ENCODE results near the gene SND1. TPM values are rescaled to one million over a fixed set of nuclear protein-coding genes. Genes with fewer than 3 reads are reported as not detected.

Gene SND1
- total RNA-seq, 3 donors from 2014 or later, result 260 to 267 (median 267) TPM

GRCh38 chr7:127683776-127684681, 32.0 kb downstream of the SND1 start:
- Mint-ChIP-seq H3K9me3 (peaks cover 12% of the 10 kb centered on the region), H3K27me3 (ENCODE audit: low read depth) (no peaks in the 10 kb centered on the region), H3K36me3 (ENCODE audit: insufficient read depth) (peaks cover 37% of the 10 kb centered on the region), H3K4me3 (no peak overlapping the region), H3K4me1 (ENCODE audit: low read depth) (peaks cover 36% of the 10 kb centered on the region)
- no peak for DNase-seq
- ATAC-seq, result no peak

DNA sequence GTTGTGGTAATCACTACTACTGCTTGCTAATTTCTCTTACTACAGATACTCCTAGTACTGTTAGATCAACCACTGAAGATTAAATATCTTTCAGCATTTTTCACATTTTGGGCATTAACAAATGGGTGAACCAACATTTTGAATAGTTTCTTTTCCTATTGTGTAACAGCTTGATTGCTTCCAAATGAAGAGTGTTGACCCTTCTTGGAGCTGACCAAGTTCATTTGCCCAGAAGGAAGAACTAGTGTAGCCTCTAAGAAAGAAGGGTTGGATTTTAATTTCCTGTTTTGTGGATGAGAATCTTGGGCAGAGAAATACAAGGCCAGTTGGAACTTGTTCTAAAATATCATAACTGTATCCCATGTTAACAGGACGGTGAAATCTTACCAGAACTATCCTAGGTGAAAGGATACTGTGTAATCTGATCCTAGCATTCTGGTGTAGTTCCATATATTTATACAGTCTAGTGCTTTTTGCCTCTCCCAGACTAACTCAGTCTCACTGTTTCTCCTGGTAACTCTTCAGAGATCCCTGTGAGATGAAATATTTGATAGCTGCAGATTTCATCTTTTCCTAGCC, 37.3 kb downstream of the SND1 start:
- Mint-ChIP-seq H3K27me3 (ENCODE audit: low read depth) (no peaks in the 10 kb centered on the region), H3K9me3 (no peaks in the 10 kb centered on the region), H3K4me1 (ENCODE audit: low read depth) (peaks cover 26% of the 10 kb centered on the region), H3K36me3 (ENCODE audit: insufficient read depth) (peaks cover 41% of the 10 kb centered on the region), H3K4me3 (no peak overlapping the region)
- no peak for ATAC-seq
- DNase-seq, result no peak

DNA sequence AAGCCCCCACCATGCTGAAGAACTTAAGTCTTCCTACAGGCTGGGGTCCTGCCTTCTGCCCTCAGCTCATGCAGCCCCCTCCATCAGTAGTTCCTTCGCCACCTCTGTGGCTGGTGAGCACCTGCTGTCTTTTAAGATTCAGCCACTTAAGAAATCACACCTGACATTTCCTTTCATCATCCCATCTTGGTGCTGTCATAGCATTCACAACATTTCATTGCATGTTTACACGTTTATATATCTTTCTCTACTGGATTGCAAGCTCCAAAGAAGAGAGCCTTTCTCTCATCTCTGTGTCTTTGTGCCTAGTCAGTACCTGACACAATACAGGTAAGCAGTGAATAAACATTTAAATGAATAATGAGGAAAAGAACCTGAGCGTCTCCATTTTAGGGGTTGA, 38.3 kb downstream of the SND1 start:
- peaks cover 18% of the 10 kb centered on the region for H3K4me1 Mint-ChIP-seq (ENCODE audit: low read depth)

GRCh38 chr7:127690806-127691205, 38.8 kb downstream of the SND1 start:
- H3K36me3 Mint-ChIP-seq (ENCODE audit: insufficient read depth), result peaks cover 50% of the 10 kb centered on the region
- ATAC-seq (no peak), DNase-seq (no peak)
- no peaks in the 10 kb centered on the region for H3K9me3 Mint-ChIP-seq
- H3K4me1 Mint-ChIP-seq (ENCODE audit: low read depth), result peaks cover 16% of the 10 kb centered on the region
- no peaks in the 10 kb centered on the region for H3K27me3 Mint-ChIP-seq (ENCODE audit: low read depth)
- H3K4me3 Mint-ChIP-seq, result no peak overlapping the region

More for the DNA sequence above, 38.3 kb downstream of the SND1 start:
- no peak for DNase-seq
- Mint-ChIP-seq H3K9me3 (no peaks in the 10 kb centered on the region), H3K4me3 (no peak overlapping the region), H3K36me3 (ENCODE audit: insufficient read depth) (peaks cover 48% of the 10 kb centered on the region), H3K27me3 (ENCODE audit: low read depth) (no peaks in the 10 kb centered on the region)
- no peak for ATAC-seq

DNA sequence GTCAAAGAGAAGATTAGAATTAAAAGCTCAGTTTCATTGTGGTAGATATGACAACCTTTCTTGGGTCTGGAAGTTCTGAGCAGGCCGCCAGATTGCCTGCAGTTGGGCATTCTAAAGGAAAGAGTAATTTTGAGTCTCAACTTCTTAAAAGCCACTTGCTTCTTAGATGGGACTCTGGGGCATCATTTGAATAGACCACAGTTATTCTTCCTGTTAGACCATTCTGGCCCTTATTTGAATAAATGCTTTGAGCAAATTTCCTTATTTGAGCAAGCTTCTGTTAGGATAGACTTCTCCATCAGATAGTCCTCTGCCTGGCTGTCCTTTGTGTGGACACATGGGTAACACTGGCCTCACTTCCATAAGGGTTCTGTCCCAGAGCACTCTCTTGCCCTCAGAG, 40.2 kb downstream of the SND1 start:
- Mint-ChIP-seq H3K9me3 (no peaks in the 10 kb centered on the region), H3K4me3 (no peak overlapping the region), H3K27me3 (ENCODE audit: low read depth) (no peaks in the 10 kb centered on the region), H3K36me3 (ENCODE audit: insufficient read depth) (peaks cover 50% of the 10 kb centered on the region), H3K4me1 (ENCODE audit: low read depth) (peaks cover 16% of the 10 kb centered on the region)
- no peak for DNase-seq
- ATAC-seq, result no peak

- Mint-ChIP-seq H3K36me3 (ENCODE audit: insufficient read depth) (peaks cover 57% of the 10 kb centered on the region), H3K4me3 (no peak overlapping the region), H3K4me1 (ENCODE audit: low read depth) (no peaks in the 10 kb centered on the region), H3K27me3 (ENCODE audit: low read depth) (no peaks in the 10 kb centered on the region), H3K9me3 (no peaks in the 10 kb centered on the region)
- ATAC-seq (no peak), DNase-seq (no peak)
Observed at GRCh38 chr7:127699853-127700252, 47.9 kb downstream of the SND1 start.

- no peak for ATAC-seq
- Mint-ChIP-seq H3K9me3 (no peaks in the 10 kb centered on the region), H3K4me1 (ENCODE audit: low read depth) (peaks cover 5% of the 10 kb centered on the region), H3K27me3 (ENCODE audit: low read depth) (no peaks in the 10 kb centered on the region), H3K36me3 (ENCODE audit: insufficient read depth) (peaks cover 53% of the 10 kb centered on the region), H3K4me3 (no peak overlapping the region)
- DNase-seq, result no peak
Observed at GRCh38 chr7:127702052-127702652, 50.2 kb downstream of the SND1 start.

DNA sequence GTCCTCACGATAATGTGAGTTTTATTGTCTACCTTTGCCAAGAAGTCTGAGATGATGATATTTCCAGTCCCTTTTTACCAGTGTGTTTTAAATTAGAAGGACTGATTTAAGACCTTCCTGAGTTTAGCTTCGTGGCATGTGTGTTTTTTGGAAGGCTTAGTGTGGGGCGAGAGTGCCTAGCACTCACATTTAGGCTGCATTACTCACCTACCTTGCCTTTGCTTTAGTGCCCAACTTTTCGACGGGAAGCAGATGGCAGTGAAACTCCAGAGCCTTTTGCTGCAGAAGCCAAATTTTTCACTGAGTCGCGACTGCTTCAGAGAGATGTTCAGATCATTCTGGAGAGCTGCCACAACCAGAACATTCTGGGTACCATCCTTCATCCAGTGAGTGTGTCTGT, 50.9 kb downstream of the SND1 start:
- H3K27me3 Mint-ChIP-seq (ENCODE audit: low read depth), result no peaks in the 10 kb centered on the region
- H3K9me3 Mint-ChIP-seq, result no peaks in the 10 kb centered on the region
- H3K4me1 Mint-ChIP-seq (ENCODE audit: low read depth), result peaks cover 5% of the 10 kb centered on the region
- H3K4me3 Mint-ChIP-seq, result no peak overlapping the region
- ATAC-seq, result no peak
- DNase-seq, result no peak
- peaks cover 53% of the 10 kb centered on the region for H3K36me3 Mint-ChIP-seq (ENCODE audit: insufficient read depth)

GRCh38 chr7:127704211-127704610, 52.2 kb downstream of the SND1 start:
- no peak for DNase-seq
- Mint-ChIP-seq H3K4me1 (ENCODE audit: low read depth) (peaks cover 5% of the 10 kb centered on the region), H3K4me3 (no peak overlapping the region), H3K9me3 (no peaks in the 10 kb centered on the region), H3K36me3 (ENCODE audit: insufficient read depth) (peaks cover 51% of the 10 kb centered on the region), H3K27me3 (ENCODE audit: low read depth) (no peaks in the 10 kb centered on the region)
- no peak for ATAC-seq

DNA sequence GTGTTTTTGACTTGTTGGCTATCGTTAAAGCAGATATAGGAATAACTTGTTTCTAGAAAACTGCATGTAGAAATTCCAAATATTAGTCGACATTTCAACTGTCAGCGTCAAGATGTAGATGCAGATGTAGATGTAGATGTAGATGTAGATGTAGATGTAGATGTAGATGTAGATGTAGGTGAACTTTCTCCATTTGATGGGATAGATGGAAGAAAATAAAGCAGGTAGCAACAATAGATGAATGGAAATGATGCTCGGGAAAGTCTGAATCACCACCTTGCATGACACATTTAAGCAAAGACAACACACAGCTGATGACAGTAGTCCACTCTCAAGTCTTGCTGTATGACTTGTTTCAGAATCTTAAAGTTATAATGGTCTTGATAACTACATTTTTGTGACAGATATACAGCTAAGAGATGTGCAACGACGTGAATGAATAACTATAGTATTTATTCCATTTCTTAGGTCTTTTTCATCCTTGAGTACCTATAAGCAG, 53.5 kb downstream of the SND1 start:
- Mint-ChIP-seq H3K9me3 (peaks cover 1% of the 10 kb centered on the region), H3K4me3 (no peak overlapping the region), H3K36me3 (ENCODE audit: insufficient read depth) (peaks cover 54% of the 10 kb centered on the region), H3K27me3 (ENCODE audit: low read depth) (no peaks in the 10 kb centered on the region), H3K4me1 (ENCODE audit: low read depth) (peaks cover 5% of the 10 kb centered on the region)
- no peak for ATAC-seq
- DNase-seq, result no peak

- Mint-ChIP-seq H3K4me1 (ENCODE audit: low read depth) (peaks cover 5% of the 10 kb centered on the region), H3K9me3 (peaks cover 3% of the 10 kb centered on the region), H3K4me3 (no peak overlapping the region), H3K27me3 (ENCODE audit: low read depth) (no peaks in the 10 kb centered on the region), H3K36me3 (ENCODE audit: insufficient read depth) (peaks cover 59% of the 10 kb centered on the region)
- ATAC-seq (no peak), DNase-seq (no peak)
Observed at GRCh38 chr7:127706766-127707165, 54.8 kb downstream of the SND1 start.

GRCh38 chr7:127708201-127708600, 56.2 kb downstream of the SND1 start:
- DNase-seq (no peak), ATAC-seq (no peak)
- Mint-ChIP-seq H3K27me3 (ENCODE audit: low read depth) (no peaks in the 10 kb centered on the region), H3K9me3 (peaks cover 3% of the 10 kb centered on the region), H3K36me3 (ENCODE audit: insufficient read depth) (peaks cover 61% of the 10 kb centered on the region), H3K4me3 (no peak overlapping the region), H3K4me1 (ENCODE audit: low read depth) (peaks cover 5% of the 10 kb centered on the region)

- H3K4me1 Mint-ChIP-seq (ENCODE audit: low read depth), result peaks cover 5% of the 10 kb centered on the region
- peaks cover 61% of the 10 kb centered on the region for H3K36me3 Mint-ChIP-seq (ENCODE audit: insufficient read depth)
- peaks cover 3% of the 10 kb centered on the region for H3K9me3 Mint-ChIP-seq
- H3K27me3 Mint-ChIP-seq (ENCODE audit: low read depth), result no peaks in the 10 kb centered on the region
- no peak overlapping the region for H3K4me3 Mint-ChIP-seq
- DNase-seq (peak; percentile 67), ATAC-seq (peak; percentile 48 to 77)
Observed at GRCh38 chr7:127708788-127709187, 56.8 kb downstream of the SND1 start.

- DNase-seq (no peak), ATAC-seq (no peak)
- Mint-ChIP-seq H3K4me1 (ENCODE audit: low read depth) (peaks cover 11% of the 10 kb centered on the region), H3K4me3 (no peak overlapping the region), H3K9me3 (peaks cover 3% of the 10 kb centered on the region), H3K27me3 (ENCODE audit: low read depth) (no peaks in the 10 kb centered on the region), H3K36me3 (ENCODE audit: insufficient read depth) (peaks cover 68% of the 10 kb centered on the region)
Observed at GRCh38 chr7:127710635-127711034, 58.6 kb downstream of the SND1 start.
